HUES6 (cell line): ENCODE data around the gene TENM3.

Experiments
- H3K27ac ChIP-seq: 2 replicates; pipeline ENCODE4 v1.7.0; 2013; ENCODE audit warnings: low read depth, mild to moderate bottlenecking, low read length, inconsistent platforms
- H3K27me3 ChIP-seq: 2 replicates; pipeline ENCODE4 v1.6.1; 2013; ENCODE audit warnings: low read length; ENCODE audit not compliant: control insufficient read depth, insufficient read depth
- H3K36me3 ChIP-seq: 2 replicates; pipeline ENCODE4 v1.6.1; 2013; ENCODE audit warnings: low read length; ENCODE audit not compliant: control insufficient read depth, insufficient read depth
- H3K4me1 ChIP-seq: 2 replicates; pipeline ENCODE4 v1.6.1; 2013; ENCODE audit warnings: low read length; ENCODE audit not compliant: control insufficient read depth, insufficient read depth
- H3K4me3 ChIP-seq: 2 replicates; pipeline ENCODE4 v1.5.1; 2013; ENCODE audit warnings: low read depth, low read length
- H3K9ac ChIP-seq: one replicate; pipeline ENCODE4 v1.6.1; 2013; ENCODE audit warnings: mild to moderate bottlenecking, low read length
- H3K9me3 ChIP-seq: 2 replicates; pipeline ENCODE4 v1.6.1; 2013; ENCODE audit warnings: low read depth, low read length; ENCODE audit not compliant: control insufficient read depth, insufficient read depth

TENM3 gene

DNA sequence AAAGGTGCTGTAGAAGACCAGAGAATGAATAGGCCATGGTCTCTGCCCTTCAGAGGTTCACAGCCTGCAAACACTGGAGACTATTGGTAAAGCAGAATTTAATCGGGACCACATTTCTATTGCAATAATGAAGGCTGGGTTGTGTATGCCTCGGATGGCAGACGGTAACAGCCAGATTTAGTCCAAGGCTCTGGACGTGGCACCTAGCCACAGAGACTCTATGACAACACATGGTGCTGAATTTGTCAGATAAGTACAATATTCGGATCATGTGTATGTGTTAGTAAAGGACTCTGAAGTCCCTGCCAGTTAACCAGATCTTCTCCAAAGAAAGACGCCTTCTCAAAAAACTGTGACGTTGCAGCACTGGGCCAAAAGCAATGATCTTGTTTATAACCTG is 545.0 kb downstream of the TENM3 start:
- no peaks in the 10 kb centered on the region for H3K27me3 ChIP-seq
- H3K9ac ChIP-seq = no peak overlapping the region
- no peaks in the 10 kb centered on the region for H3K4me1 ChIP-seq
- H3K9me3 ChIP-seq = 0 out of 2 replicates have a peak, but pooled peaks cover 4% of the 10 kb centered on the region
- no peak overlapping the region for H3K4me3 ChIP-seq
- peaks cover 32% of the 10 kb centered on the region for H3K36me3 ChIP-seq
- H3K27ac ChIP-seq = no peak overlapping the region

DNA sequence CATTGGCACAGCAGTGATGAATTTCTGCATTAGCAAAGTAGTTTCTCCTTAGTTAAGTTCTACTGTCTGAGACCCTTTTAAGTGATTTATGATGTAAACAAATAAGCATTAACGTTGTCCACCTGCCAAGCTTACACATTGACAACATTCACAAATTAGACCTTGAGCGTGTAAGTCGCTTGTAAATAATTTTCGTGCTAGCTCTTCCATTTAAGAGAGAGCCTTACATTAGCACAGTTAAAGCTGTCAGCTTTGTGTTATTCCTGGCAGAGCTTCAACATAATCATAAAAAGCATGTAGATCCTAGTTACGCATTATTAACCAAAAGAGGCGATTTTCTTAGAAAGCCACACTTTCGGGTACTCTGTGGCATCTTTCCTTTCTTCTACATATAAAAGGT is 546.3 kb downstream of the TENM3 start:
- peaks cover 45% of the 10 kb centered on the region for H3K36me3 ChIP-seq
- 0 out of 2 replicates have a peak, but pooled peaks cover 4% of the 10 kb centered on the region for H3K9me3 ChIP-seq
- no peak overlapping the region for H3K9ac ChIP-seq
- H3K27ac ChIP-seq = no peak overlapping the region
- H3K4me3 ChIP-seq = no peak overlapping the region
- no peaks in the 10 kb centered on the region for H3K27me3 ChIP-seq
- no peaks in the 10 kb centered on the region for H3K4me1 ChIP-seq

DNA sequence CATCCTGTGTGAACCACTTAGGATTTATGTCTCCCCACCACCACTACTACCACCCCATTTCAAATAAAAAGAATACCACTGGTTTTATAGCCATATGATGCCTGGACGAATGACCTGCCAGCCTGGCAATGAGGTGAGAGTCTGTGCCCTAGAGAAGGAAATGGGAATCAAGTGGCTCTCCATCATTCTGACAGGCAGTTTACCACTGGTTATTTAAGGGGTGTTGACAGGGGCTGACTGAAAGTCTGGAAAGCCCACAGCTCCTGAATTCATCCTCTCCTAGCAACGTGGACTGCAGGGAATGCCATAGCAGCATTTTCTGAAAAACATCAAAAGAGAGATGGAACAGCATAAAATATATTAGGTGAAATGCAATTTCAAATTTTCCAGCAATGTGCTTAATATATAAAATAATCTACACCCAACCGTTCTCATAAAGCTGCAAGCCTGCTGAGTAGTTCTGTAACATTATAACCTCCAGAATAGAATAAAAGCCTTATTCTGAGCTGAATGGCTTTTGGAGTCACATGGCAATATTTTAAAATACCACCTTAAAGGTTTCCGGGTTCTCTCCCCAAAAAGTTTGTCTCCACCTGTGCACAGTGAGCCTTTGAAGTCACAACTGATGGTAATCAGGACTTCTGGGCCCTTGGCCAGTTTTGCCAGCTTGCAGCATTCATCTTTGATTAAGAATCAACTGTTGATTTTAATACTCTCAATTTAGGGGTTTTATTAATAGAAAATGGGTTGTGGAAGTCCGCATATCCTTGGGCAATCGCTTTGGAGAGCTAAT is 552.4 kb downstream of the TENM3 start:
- peaks cover 57% of the 10 kb centered on the region for H3K36me3 ChIP-seq

DNA sequence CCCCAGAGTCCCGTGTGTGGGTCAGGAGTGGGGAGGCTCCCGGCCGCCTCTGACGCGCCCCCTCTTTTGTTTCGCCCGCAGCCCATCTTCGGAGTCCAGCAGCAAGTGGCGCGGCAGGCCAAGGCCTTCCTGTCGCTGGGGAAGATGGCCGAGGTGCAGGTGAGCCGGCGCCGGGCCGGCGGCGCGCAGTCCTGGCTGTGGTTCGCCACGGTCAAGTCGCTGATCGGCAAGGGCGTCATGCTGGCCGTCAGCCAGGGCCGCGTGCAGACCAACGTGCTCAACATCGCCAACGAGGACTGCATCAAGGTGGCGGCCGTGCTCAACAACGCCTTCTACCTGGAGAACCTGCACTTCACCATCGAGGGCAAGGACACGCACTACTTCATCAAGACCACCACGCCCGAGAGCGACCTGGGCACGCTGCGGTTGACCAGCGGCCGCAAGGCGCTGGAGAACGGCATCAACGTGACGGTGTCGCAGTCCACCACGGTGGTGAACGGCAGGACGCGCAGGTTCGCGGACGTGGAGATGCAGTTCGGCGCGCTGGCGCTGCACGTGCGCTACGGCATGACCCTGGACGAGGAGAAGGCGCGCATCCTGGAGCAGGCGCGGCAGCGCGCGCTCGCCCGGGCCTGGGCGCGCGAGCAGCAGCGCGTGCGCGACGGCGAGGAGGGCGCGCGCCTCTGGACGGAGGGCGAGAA is 556.5 kb downstream of the TENM3 start:
- Histone ChIP-seq H3K9me3 (peaks cover 3% of the 10 kb centered on the region; the same call in 1 of the 2 replicates), H3K9ac (no peak overlapping the region), H3K27ac (no peak overlapping the region), H3K4me3 (no peak overlapping the region), H3K36me3 (peaks cover 29% of the 10 kb centered on the region), H3K27me3 (no peaks in the 10 kb centered on the region), H3K4me1 (no peaks in the 10 kb centered on the region)

More for the DNA sequence above, 552.4 kb downstream of the TENM3 start:
- no peak overlapping the region for H3K9ac ChIP-seq
- H3K9me3 ChIP-seq = peaks cover 3% of the 10 kb centered on the region; the same call in 1 of the 2 replicates
- H3K4me1 ChIP-seq = no peaks in the 10 kb centered on the region
- no peak overlapping the region for H3K4me3 ChIP-seq
- H3K27ac ChIP-seq = no peak overlapping the region
- H3K27me3 ChIP-seq = no peaks in the 10 kb centered on the region

DNA sequence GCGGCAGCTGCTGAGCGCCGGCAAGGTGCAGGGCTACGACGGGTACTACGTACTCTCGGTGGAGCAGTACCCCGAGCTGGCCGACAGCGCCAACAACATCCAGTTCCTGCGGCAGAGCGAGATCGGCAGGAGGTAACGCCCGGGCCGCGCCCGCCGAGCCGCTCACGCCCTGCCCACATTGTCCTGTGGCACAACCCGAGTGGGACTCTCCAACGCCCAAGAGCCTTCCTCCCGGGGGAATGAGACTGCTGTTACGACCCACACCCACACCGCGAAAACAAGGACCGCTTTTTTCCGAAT is 557.0 kb downstream of the TENM3 start:
- H3K36me3 ChIP-seq = peaks cover 29% of the 10 kb centered on the region
- peaks cover 3% of the 10 kb centered on the region; the same call in 1 of the 2 replicates for H3K9me3 ChIP-seq
- no peak overlapping the region for H3K9ac ChIP-seq

DNA sequence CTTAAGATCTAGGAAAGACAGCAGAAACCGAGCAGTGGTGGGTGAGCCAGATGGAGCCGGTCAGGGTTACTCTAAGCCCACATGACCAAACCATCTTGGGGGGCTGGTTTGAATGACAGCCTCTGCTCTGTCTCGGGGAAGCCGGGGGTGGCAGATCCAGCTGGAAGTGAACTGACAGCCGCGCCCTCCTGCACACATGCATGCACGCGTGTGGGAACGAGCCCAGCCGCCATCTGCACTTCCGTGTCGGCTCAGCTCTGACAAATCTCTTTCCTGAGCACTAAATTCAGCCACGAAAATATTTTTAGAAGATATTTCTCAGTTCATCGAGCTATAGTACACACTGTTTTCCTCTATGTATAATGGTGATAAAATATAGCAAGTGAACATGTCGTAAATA is 558.4 kb downstream of the TENM3 start:
- Histone ChIP-seq H3K36me3 (peaks cover 29% of the 10 kb centered on the region), H3K27ac (no peak overlapping the region), H3K27me3 (0 out of 2 replicates have a peak, but pooled peaks cover under 1% of the 10 kb centered on the region), H3K9me3 (peaks cover 3% of the 10 kb centered on the region; the same call in 1 of the 2 replicates), H3K4me1 (0 out of 2 replicates have a peak, but pooled peaks cover 7% of the 10 kb centered on the region), H3K9ac (no peak overlapping the region), H3K4me3 (no peak overlapping the region)

More for the DNA sequence above, 557.0 kb downstream of the TENM3 start:
- Histone ChIP-seq H3K4me1 (no peaks in the 10 kb centered on the region), H3K4me3 (no peak overlapping the region), H3K27me3 (no peaks in the 10 kb centered on the region), H3K27ac (no peak overlapping the region)

DNA sequence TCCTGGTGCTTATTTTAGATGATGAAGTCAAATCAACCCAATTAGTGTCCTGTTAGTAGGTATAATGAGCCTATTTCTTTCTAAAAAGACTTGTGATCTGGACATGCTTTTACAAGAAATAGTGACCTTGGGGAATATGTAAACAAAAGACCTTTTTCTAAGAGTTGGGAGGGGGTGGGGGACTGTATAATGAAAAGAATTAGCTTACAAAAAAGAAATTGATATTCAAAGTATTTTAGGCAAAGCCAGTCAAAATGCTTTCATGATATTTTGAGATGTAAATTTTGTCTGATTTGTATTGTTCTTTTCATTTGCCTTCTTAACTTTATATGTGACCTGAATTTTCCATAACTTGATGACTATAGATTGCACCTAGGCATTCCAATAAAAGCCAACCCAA is 559.4 kb downstream of the TENM3 start:
- no peak overlapping the region for H3K4me3 ChIP-seq
- peaks cover 7% of the 10 kb centered on the region; the same call in 1 of the 2 replicates for H3K4me1 ChIP-seq
- no peak overlapping the region for H3K9ac ChIP-seq
- H3K27ac ChIP-seq = no peak overlapping the region
- H3K9me3 ChIP-seq = peaks cover 3% of the 10 kb centered on the region; the same call in 1 of the 2 replicates
- peaks cover 26% of the 10 kb centered on the region for H3K36me3 ChIP-seq
- H3K27me3 ChIP-seq = peaks cover 11% of the 10 kb centered on the region; the same call in 1 of the 2 replicates

DNA sequence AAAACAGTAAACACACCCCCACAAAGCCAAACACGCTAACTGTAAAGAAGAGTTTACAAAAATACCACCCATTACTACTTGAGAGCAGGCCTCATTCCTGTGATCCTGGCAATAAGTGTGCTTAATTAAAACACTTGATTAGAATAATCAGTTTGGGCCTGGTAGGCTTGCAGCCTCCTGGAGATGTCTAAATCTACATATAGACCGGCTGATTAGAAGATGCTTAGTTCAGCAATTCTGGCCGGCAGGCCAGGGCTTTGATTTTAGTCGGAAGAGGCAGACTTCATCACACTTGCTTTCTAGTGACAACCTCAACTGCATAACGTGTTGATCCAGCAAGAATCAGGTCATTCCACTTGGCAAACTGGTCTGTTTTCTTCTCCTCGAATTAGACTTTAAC is 560.0 kb downstream of the TENM3 start:
- H3K9ac ChIP-seq = no peak overlapping the region
- H3K27me3 ChIP-seq = peaks cover 11% of the 10 kb centered on the region; the same call in 1 of the 2 replicates
- peaks cover 7% of the 10 kb centered on the region; the same call in 1 of the 2 replicates for H3K4me1 ChIP-seq
- peaks cover 4% of the 10 kb centered on the region for H3K9me3 ChIP-seq
- H3K36me3 ChIP-seq = peaks cover 21% of the 10 kb centered on the region
- no peak overlapping the region for H3K27ac ChIP-seq
- H3K4me3 ChIP-seq = no peak overlapping the region

DNA sequence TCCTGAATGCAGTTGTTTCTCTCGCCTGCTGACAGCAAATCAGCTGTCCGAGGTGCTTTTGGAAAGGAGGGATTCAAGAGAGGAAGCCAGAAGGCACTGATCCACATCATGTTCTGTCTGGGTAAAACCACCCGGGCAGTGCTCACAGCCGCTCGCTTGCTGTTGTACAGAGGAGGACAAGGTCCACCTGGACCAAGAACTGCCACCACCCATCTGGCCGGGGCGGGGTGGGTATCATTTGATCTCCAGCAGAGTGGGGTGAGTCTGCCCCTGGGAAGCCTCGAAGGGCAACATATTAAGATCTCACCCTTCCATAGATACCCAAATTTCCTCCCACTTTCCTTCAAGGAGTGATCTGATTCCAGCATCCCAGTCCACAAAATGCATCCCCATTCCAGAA is 560.9 kb downstream of the TENM3 start:
- peaks cover 11% of the 10 kb centered on the region; the same call in 1 of the 2 replicates for H3K27me3 ChIP-seq
- no peak overlapping the region for H3K27ac ChIP-seq
- H3K9ac ChIP-seq = no peak overlapping the region
- H3K36me3 ChIP-seq = peaks cover 13% of the 10 kb centered on the region
- peaks cover 7% of the 10 kb centered on the region; the same call in 1 of the 2 replicates for H3K4me1 ChIP-seq
- no peak overlapping the region for H3K4me3 ChIP-seq
- H3K9me3 ChIP-seq = peaks cover 13% of the 10 kb centered on the region

DNA sequence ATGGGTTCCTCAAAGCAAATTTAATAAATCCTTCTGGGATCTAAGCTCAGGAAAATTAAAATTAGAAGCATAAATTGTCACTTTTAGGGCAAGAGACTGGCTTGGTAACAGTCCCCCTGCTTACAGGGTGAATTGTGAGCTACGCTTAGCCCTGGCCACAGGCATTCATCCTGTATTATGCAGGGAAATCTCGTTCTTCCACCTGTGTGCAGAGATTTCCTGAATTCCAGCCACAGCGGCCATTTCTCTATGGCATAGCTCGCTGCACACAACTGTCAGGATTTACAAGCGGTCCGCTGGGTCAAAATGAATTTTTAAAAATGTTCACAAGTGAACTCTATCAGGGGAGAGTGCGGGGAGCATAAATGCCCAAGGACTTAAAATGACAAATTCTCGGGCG is 562.1 kb downstream of the TENM3 start:
- Histone ChIP-seq H3K4me3 (no peak overlapping the region), H3K27me3 (peaks cover 11% of the 10 kb centered on the region; the same call in 1 of the 2 replicates), H3K4me1 (peaks cover 7% of the 10 kb centered on the region; the same call in 1 of the 2 replicates), H3K36me3 (peaks cover 6% of the 10 kb centered on the region), H3K9ac (no peak overlapping the region), H3K9me3 (peaks cover 22% of the 10 kb centered on the region), H3K27ac (no peak overlapping the region)

DNA sequence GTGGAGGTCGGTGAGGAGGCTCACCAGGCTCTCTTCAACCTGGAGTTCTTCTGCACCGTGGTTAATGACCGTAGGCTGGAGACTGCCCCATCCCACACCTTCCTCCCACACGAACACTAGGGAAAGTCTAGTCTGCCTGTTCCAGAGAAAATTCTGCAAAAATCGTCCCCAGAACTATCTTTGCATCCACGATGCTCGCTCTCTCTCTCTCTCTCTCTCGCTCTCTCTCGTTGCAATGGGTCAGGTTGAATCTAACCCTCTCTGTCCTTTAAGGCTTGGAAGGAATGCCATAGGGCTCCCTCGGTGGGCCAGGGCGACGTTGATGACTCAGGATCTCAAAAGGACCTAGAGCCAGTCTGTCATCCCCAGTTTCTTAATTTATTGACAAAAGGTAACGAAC is 562.5 kb downstream of the TENM3 start:
- H3K9me3 ChIP-seq = peaks cover 25% of the 10 kb centered on the region
- H3K36me3 ChIP-seq = peaks cover 4% of the 10 kb centered on the region
- peaks cover 7% of the 10 kb centered on the region; the same call in 1 of the 2 replicates for H3K4me1 ChIP-seq
- H3K27ac ChIP-seq = no peak overlapping the region
- peaks cover 11% of the 10 kb centered on the region; the same call in 1 of the 2 replicates for H3K27me3 ChIP-seq
- H3K9ac ChIP-seq = no peak overlapping the region
- H3K4me3 ChIP-seq = peak overlapping the region; percentile 69; the same call in 1 of the 2 replicates
